GM23248 (cell line): ENCODE measurements around the gene MYMX. TPM values are rescaled to one million over a fixed set of nuclear protein-coding genes. Genes with fewer than 3 reads are reported as not detected.

Experiments used
- DNase-seq: peaks from one replicate; pipeline ENCODE4 v3.0.0-alpha.2; 2015
- H2AFZ ChIP-seq: fragments of 200-600 bp; sonication (generic); 2 replicates; pipeline ENCODE4 v1.6.1; 2016; ENCODE audit warnings: antibody characterized with exemption
- H3F3A ChIP-seq: fragments of 200-600 bp; sonication (generic); 2 replicates; pipeline ENCODE4 v1.6.1; 2016; ENCODE audit warnings: mild to moderate bottlenecking, antibody characterized with exemption, mixed run types; ENCODE audit not compliant: insufficient read depth
- H3K27ac ChIP-seq: fragments of 200-600 bp; sonication (generic); 2 replicates; pipeline ENCODE4 v1.5.1; 2016; ENCODE audit warnings: mild to moderate bottlenecking
- H3K27me3 ChIP-seq: fragments of 200-600 bp; sonication (generic); replicated peaks from 2 replicates; pipeline ENCODE4 v1.6.1; 2016; ENCODE audit warnings: mild to moderate bottlenecking; ENCODE audit not compliant: insufficient read depth
- H3K36me3 ChIP-seq: fragments of 200-600 bp; sonication (generic); 2 replicates; pipeline ENCODE4 v1.6.1; 2016; ENCODE audit warnings: low read depth, mild to moderate bottlenecking
- H3K4me1 ChIP-seq: fragments of 200-600 bp; sonication (generic); 2 replicates; pipeline ENCODE4 v1.6.1; 2016; ENCODE audit warnings: mild to moderate bottlenecking; ENCODE audit not compliant: insufficient read depth
- H3K4me2 ChIP-seq: fragments of 200-600 bp; sonication (generic); one replicate; pipeline ENCODE4 v1.6.1; 2016; ENCODE audit warnings: mild to moderate bottlenecking; ENCODE audit not compliant: unreplicated experiment
- H3K4me3 ChIP-seq: fragments of 200-600 bp; sonication (generic); 2 replicates; pipeline ENCODE4 v1.5.1; 2016; ENCODE audit warnings: mild to moderate bottlenecking
- H3K79me2 ChIP-seq: fragments of 200-600 bp; sonication (generic); 2 replicates; pipeline ENCODE4 v1.6.1; 2016; ENCODE audit warnings: mild to moderate bottlenecking; ENCODE audit not compliant: insufficient read depth
- H3K9ac ChIP-seq: fragments of 200-600 bp; sonication (generic); 2 replicates; pipeline ENCODE4 v1.6.1; 2016; ENCODE audit warnings: mild to moderate bottlenecking
- H3K9me2 ChIP-seq: fragments of 200-600 bp; sonication (generic); 2 replicates; pipeline ENCODE4 v1.6.1; 2016; ENCODE audit warnings: mixed run types, mild to moderate bottlenecking, moderate library complexity; ENCODE audit not compliant: insufficient read depth
- H3K9me3 ChIP-seq: fragments of 200-600 bp; sonication (generic); one replicate; pipeline ENCODE4 v1.6.1; 2017; ENCODE audit warnings: low read depth
- H4K20me1 ChIP-seq: fragments of 200-600 bp; sonication (generic); 2 replicates; pipeline ENCODE4 v1.6.0; 2016; ENCODE audit not compliant: insufficient read depth
- EZH2 ChIP-seq: fragments of 200-600 bp; sonication (generic); IDR thresholded peaks from 2 replicates; pipeline ENCODE4 v1.6.1; 2018; ENCODE audit warnings: antibody characterized with exemption, mild to moderate bottlenecking; ENCODE audit not compliant: insufficient read depth, poor library complexity, severe bottlenecking
- EZH2phosphoT487 ChIP-seq: fragments of 200-600 bp; sonication (generic); IDR thresholded peaks from 2 replicates; pipeline ENCODE4 v1.6.1; 2018; ENCODE audit warnings: antibody characterized with exemption, moderate library complexity, mild to moderate bottlenecking, low read depth; ENCODE audit not compliant: insufficient read depth
- WGBS, 2 experiments: methylation state at CpG; one replicate each; pipeline ENCODE4 v1.1.6; 2015 to 2017; ENCODE audit warnings: low lambda C conversion rate in 2 of 2, low coverage in 1 of 2; ENCODE audit errors: missing lambda C conversion rate in 2 of 2; 5-methylcytosine and 5-hydroxymethylcytosine counted together
- in situ Hi-C: fragments of 300-500 bp; cut with MboI; formaldehyde crosslinking; loops from 2 replicates; pipeline ENCODE4 v1.15.0; 2020
- polyA plus RNA-seq: library from polyadenylated mRNA; unstranded; fragments of >200 nt; fragmentation: Nextera tagmentation; extraction: Ambion mirVana; gene quantifications from 2 replicates; pipeline ENCODE4 v1.2.1, GENCODE V29; 2016
- total RNA-seq: library from RNA; depleted of rRNA; stranded (reverse); fragments of >200 nt; shearing (Covaris generic); gene quantifications from 2 replicates; pipeline ENCODE4 v1.2.3, GENCODE V29; 2014

Gene MYMX
- total and polyA plus RNA-seq, 2 experiments from 2014 or later, result not detected

DNA sequence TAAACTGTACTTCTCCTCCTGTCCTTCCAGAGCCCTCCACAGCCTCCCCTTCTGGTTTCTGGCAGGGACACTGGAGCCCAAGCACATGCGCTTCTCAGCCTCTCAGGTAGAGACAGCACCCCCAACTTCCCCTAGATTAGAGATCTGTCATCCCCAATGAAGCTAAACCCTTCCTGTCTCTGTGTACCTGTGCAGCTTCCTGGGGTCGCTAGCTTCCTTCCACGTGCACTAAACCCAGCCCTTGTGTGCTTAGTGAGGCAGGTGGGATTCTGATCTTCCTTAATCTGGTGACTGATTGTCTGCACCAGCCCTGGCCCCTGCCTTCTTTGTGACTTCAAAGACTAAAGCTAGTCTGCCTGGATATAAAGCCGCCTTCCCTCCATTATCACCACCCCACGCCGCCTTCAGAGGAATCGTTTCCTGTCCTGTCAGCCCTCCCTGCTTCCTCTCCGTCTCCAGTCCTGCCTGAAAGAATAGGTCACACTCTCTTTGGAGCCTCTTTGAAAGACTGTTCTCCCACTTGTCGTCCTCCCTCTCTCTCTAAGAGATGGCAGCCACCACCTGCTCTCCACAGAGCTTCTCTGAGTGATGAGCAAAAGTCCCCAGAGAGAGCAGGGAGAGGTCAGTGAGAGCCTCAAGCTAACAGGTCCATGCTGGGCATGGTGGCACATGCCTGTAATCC lies 30.6 kb upstream of the MYMX start:
- Histone ChIP-seq H3K27me3 (no peaks in the 10 kb centered on the region), H3K4me1 (no peaks in the 10 kb centered on the region), H2AFZ (no peak overlapping the region), H3K9me3 (no peaks in the 10 kb centered on the region), H3K36me3 (no peaks in the 10 kb centered on the region), H3K9ac (no peak overlapping the region), H4K20me1 (no peaks in the 10 kb centered on the region), H3K4me3 (no peak overlapping the region), H3K9me2 (no peaks in the 10 kb centered on the region), H3K4me2 (no peak overlapping the region), H3K79me2 (no peaks in the 10 kb centered on the region), H3F3A (no peaks in the 10 kb centered on the region), H3K27ac (no peak overlapping the region)
- in situ Hi-C loops, result no loop called here
- 71 to 72% methylated on average over 9 of the region's 9 CpGs for WGBS, 2 experiments
- no peak for TF ChIP-seq EZH2phosphoT487
- TF ChIP-seq EZH2, result no peak
- DNase-seq, result no peak

DNA sequence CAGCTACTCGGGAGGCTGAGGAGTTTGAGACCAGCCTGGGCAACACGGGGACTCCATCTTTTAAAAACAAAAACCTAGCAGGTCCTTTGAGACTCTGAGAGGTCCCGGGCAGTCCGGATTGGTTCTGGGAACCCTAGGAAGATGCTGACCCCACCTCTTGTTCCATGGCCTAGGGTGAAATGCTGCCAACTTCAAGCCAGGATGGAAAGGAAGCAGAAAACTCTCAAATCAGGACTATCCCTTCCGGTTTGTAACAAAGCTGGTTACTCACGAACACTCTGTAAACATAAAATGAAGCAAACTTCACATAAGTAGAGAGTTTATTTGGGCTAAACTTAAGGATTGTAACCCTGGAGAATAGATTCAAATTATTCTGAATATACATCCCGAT lies 30.1 kb upstream of the MYMX start:
- 76 to 77% methylated on average over 7 of the region's 7 CpGs for WGBS, 2 experiments
- Histone ChIP-seq H3K9ac (no peak overlapping the region), H4K20me1 (no peaks in the 10 kb centered on the region)

DNA sequence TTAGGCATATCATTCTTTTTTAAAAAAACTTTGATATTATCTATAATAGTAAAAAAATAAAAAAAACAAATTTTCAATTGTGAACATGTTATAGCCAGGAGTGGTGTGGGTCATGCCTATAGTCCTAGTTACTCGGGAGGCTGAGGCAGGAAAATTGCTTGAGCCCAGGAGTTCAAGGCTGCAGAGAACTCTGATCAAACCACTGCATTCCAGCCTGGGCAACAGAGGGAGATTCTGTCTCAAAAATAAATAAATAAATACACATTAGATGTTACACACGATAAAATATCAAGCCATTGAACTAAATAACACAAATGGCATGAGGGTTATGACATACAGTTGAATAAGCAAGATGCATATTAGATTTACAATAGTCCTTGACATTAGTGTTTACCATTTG lies 27.9 kb upstream of the MYMX start:
- Histone ChIP-seq H3K9ac (no peak overlapping the region), H3F3A (no peaks in the 10 kb centered on the region), H3K9me3 (no peaks in the 10 kb centered on the region), H4K20me1 (no peaks in the 10 kb centered on the region), H2AFZ (no peak overlapping the region), H3K9me2 (no peaks in the 10 kb centered on the region), H3K4me3 (no peak overlapping the region), H3K27ac (no peak overlapping the region), H3K36me3 (no peaks in the 10 kb centered on the region), H3K79me2 (no peaks in the 10 kb centered on the region), H3K27me3 (no peaks in the 10 kb centered on the region), H3K4me2 (no peak overlapping the region), H3K4me1 (no peaks in the 10 kb centered on the region)
- no peak for DNase-seq
- in situ Hi-C loops, result no loop called here
- 43 to 46% methylated on average over 2 of the region's 2 CpGs for WGBS, 2 experiments
- TF ChIP-seq EZH2phosphoT487, result no peak
- TF ChIP-seq EZH2, result no peak

More for the DNA sequence above, 30.1 kb upstream of the MYMX start:
- H3F3A ChIP-seq, result no peaks in the 10 kb centered on the region
- no peaks in the 10 kb centered on the region for H3K36me3 ChIP-seq
- in situ Hi-C loops, result no loop called here
- H3K79me2 ChIP-seq, result no peaks in the 10 kb centered on the region
- TF ChIP-seq EZH2phosphoT487 (no peak), EZH2 (no peak)
- H2AFZ ChIP-seq, result no peak overlapping the region
- no peak overlapping the region for H3K4me2 ChIP-seq
- H3K9me2 ChIP-seq, result no peaks in the 10 kb centered on the region
- no peaks in the 10 kb centered on the region for H3K27me3 ChIP-seq
- H3K27ac ChIP-seq, result no peak overlapping the region
- no peaks in the 10 kb centered on the region for H3K9me3 ChIP-seq
- no peak overlapping the region for H3K4me3 ChIP-seq
- no peak for DNase-seq
- no peaks in the 10 kb centered on the region for H3K4me1 ChIP-seq

DNA sequence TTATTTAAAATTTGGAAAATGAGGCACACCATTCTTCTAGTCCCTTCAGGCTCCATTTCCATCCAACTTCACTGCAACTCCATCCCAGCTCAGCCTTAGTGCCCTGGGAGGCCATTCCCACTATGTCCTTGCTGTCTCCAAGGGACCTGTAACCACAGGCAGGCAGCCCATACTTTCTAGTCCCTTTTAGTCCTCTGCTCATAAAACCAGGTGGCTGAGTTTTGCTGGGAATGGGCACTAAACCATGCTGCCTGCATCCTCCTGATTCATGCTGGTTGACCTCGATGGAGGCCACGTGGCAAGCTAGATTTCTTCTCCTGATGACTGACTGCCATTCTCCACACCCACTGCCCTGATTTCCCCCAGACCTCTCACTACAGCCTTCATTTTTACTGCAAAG lies 27.5 kb upstream of the MYMX start:
- no peak overlapping the region for H3K4me2 ChIP-seq
- H3K79me2 ChIP-seq, result no peaks in the 10 kb centered on the region
- H2AFZ ChIP-seq, result no peak overlapping the region
- TF ChIP-seq EZH2phosphoT487 (no peak), EZH2 (no peak)
- in situ Hi-C loops, result no loop called here
- H3K4me1 ChIP-seq, result no peaks in the 10 kb centered on the region
- H3K4me3 ChIP-seq, result no peak overlapping the region
- H3K27me3 ChIP-seq, result no peaks in the 10 kb centered on the region
- no peaks in the 10 kb centered on the region for H3K9me2 ChIP-seq
- H3K9ac ChIP-seq, result no peak overlapping the region
- no peaks in the 10 kb centered on the region for H3K36me3 ChIP-seq
- no peaks in the 10 kb centered on the region for H4K20me1 ChIP-seq
- 79 to 84% methylated on average over 2 of the region's 2 CpGs for WGBS, 2 experiments
- no peak for DNase-seq
- no peaks in the 10 kb centered on the region for H3F3A ChIP-seq
- no peak overlapping the region for H3K27ac ChIP-seq
- no peaks in the 10 kb centered on the region for H3K9me3 ChIP-seq
